HG02610 (cell line): Measurements from ENCODE around the gene LRP6.
A peak's percentile ranks its signal among the peaks of the same experiment; 100 is the strongest.

ENCODE experiments used
- ATAC-seq: cut with Tn5 transposase; IDR thresholded peaks from one replicate; pipeline ENCODE4 v1.9.1; 2021; ENCODE audit warnings: mild to moderate bottlenecking, moderate library complexity; ENCODE audit not compliant: unreplicated experiment

The LRP6 gene

DNA sequence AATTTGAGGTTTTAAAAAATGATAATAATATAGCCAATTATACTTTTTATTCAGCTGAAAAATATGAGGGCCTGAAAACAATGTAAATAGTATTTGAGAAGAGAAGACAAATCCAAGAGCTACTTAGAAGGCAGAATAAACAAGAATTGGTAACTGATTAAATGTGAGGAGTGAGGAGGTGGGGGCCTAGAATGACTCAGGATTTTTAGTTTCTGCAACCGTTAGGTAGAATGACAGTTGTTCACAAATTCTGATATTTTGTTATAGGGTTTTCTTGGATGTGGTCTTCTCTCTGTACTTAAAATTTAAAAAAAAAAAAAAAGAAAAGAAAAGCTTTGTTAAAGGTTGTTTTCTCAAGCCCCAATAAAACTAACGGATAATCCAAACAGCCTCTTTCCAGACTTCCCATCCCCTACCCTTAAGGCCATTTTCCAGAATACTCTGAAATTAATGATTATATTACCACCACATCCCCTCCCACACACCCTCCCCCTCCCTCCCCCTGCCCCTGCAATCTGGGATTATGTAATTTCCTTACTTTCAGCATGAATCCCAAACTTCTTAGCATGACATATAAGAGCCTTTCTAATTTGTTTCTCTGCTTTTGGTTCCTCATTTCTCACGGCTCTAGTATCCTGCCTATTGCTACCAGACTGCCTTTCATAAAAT is 50.4 kb downstream of the LRP6 start:
- ATAC-seq, result no peak

- ATAC-seq, result no peak
Measured at GRCh38 chr12:12214635-12215131, 52.2 kb downstream of the LRP6 start.

- ATAC-seq, result no peak
Measured at GRCh38 chr12:12214201-12214600, 52.6 kb downstream of the LRP6 start.

GRCh38 chr12:12212769-12213168 is 54.1 kb downstream of the LRP6 start:
- ATAC-seq, result no peak

GRCh38 chr12:12210983-12211382 is 55.9 kb downstream of the LRP6 start:
- no peak for ATAC-seq

DNA sequence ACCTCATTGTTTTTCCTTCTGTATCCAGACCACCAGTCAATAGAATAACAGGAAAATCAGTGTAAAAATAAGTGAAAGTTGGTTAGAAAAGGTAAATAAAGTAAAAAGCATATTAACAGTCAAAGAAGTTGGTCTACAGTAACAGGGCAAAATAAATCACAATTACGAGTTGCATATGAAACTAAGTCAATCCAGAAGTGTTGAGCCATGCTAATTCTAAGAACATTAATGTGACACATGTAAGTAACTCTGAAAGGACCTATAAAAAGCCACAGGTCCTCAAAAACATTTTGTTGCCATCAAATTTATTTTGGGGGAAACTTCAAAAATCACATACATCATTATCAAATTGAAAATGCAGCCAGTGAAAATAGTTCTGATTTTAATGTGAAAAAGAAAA is 56.4 kb downstream of the LRP6 start:
- ATAC-seq, result no peak

DNA sequence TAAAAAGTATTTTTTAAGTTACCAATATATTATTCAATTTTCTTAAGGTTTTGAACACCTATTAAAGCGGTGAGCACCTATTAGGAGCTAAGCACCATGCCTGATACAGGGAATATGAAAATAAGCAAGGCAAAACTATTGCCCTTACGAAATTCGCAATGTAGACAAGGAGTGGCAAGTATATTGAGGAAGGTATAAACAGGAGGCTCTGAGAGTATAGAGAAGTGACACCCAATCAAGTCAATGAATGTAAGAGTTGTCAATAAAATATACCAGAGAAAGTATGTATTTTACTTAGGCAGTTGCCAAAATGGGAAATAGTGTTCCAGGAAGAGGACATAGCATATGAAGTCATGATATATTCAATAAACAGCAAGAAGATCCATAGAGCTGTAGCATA is 57.2 kb downstream of the LRP6 start:
- no peak for ATAC-seq

DNA sequence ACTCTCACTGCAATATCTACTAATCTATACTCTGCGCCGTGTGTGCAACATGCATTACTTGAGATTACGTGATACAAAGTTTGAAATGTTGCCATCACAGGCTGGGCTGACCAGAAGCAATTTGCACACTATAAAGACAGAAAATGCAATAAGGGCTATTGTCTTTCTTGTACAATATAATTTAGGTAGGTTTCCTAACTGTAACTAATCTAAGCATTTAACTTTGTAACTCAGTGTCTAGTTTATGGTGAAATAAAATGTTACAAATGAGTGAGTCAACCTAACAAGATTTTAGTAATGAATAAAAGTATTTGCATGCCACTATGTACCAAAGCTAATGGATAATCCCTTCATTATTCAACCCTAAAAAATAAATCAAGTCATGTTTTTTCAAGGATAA is 57.8 kb downstream of the LRP6 start:
- ATAC-seq, result no peak

DNA sequence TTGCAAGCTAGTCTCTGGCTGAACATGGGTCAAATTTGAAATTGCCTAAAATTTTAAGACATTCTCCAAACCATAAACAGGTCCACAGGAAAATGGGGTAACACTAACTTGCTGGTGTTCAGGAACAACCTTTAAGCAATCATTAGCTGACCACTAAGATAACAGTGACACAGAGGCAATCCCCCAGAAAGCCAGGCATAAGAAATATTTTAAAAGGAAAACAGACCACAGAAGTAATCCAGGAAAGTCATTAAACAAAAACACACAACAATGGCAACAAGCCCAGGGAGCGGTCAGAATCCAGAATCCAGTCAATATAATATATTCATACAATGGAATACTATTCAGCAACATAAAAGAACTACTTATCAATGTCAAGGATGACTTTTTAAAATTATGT is 59.1 kb downstream of the LRP6 start:
- ATAC-seq, result no peak

DNA sequence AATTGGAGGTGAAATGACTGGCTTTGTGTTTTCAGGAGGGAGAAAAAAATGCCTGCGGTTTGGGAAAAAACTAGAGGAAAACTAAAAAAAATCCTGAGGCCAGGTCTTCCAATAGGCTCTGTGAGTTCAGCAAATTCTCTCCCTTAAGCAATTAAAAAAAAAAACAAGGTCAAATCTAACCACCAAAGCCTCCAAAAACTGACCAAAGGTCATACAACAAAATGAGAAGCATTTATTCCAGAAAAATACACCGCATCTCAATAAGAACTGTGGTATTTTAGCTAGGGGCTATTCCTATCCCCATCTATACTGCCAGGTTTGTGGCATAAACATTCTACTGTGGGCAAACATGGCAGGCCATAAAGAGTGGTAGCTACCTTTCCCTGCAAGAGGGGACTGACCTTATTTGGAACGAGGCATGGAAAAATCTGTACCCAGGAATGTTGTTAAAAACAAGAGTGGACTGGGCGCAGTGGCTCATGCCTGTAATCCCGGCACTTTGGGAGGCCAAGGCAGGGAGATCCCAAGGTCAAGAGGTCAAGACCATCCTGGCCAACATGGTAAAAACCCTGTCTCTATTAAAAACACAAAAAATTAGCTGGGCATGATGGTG is 60.0 kb downstream of the LRP6 start:
- ATAC-seq, result no peak

- no peak for ATAC-seq
Measured at GRCh38 chr12:12202747-12203146, 64.1 kb downstream of the LRP6 start.

DNA sequence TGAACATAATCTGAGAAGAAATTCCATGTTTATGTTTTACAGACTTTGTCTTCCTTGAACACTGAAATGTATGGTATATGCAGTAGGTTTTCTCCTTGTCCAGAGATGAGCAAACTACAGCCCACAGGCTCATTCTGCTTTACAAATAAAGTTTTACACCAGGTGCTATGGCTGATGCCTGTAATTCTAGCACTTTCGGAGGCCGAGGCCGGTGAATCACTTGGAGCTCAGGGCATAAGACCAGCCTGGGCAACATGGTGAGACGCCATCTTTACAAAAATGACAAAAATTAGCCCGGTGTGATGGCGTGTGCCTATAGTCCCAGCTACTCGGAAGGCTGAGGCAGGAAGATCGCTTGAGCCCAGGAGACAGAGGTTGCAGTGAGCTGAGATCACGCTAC is 64.7 kb downstream of the LRP6 start:
- ATAC-seq, result no peak

DNA sequence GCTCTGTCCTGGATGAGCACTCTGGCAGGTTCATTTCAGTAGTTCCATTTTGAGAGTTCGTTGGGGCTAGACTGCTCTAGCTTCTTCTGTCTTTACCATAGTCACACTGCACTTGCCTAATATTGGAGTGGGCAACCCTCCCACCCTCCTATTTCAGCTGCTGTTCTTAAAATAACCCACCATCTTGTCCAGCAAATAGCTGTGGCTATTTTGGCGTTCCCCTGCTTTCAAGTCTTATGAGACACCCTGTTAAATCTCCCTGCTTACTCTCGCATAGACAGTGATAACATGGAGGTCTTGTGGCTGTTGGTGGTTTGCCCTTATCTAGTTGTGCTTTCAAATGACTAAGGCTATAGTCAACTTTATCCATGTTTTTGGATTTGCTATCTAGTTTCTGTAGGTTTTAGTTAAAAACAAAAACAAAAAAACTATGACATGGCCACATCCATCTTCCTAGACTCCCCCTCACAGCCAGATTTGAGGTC is 65.5 kb downstream of the LRP6 start:
- ATAC-seq, result peak; percentile 76

- ATAC-seq, result no peak
Measured at GRCh38 chr12:12200363-12200762, 66.5 kb downstream of the LRP6 start.

DNA sequence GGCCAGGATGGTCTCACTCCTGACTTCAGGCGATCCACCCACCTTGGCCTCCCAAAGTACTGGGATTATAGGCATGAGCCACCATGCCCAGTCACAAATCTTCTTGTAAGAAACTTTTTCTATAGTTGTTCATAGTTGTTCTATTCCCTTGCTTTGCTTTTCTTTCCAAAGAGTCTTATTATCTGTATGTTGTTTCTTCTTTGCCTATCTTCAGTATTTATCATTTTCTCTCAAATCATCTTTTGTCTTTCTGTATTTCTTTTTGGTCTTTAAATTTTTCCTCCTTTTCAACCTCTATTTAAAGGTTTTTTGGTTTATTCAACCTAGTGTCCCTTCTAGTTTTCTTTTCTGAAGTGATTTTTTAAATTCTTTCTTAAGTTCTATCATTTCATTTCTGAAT is 68.7 kb downstream of the LRP6 start:
- no peak for ATAC-seq

DNA sequence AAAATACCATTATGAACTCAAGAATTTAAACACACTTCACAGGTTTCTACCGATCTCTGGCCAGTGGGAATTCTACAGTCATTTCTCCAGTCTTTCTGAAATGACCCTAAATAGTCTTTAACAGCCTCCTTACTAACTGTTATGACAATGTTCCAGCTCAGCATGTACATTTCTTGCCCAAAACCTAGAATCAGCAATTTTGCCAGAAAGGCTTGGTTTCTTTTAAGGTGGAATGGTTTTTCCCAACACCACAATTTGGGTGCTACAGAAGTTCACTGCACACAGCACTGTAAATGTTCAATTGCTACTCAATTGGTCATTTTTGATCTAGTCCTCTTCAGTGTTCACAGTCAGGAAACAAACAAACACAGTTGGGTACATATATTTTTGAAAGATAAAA is 69.7 kb downstream of the LRP6 start:
- ATAC-seq, result no peak

GRCh38 chr12:12195516-12195915 is 71.3 kb downstream of the LRP6 start:
- ATAC-seq, result no peak

GRCh38 chr12:12195081-12195480 is 71.8 kb downstream of the LRP6 start:
- no peak for ATAC-seq

DNA sequence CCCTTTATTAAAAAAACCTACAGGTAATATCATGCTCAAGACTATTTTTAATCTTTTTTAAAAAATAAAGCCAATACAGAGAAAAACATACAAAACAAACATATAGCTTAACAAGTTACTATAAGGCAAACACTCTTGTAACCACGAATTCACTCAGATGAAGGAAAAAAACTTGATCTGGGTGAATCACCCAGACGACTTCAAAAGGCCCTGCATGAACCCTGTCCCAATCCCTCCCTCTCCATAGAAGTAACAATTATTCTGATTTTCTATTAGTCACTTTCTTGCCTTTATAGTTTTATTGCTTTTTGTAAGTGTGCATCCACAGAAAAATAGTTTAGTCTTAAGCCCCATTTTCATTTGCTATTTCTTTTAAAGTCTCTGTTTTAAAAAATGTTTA is 72.6 kb downstream of the LRP6 start:
- no peak for ATAC-seq

GRCh38 chr12:12191008-12191407 is 75.8 kb downstream of the LRP6 start:
- no peak for ATAC-seq

DNA sequence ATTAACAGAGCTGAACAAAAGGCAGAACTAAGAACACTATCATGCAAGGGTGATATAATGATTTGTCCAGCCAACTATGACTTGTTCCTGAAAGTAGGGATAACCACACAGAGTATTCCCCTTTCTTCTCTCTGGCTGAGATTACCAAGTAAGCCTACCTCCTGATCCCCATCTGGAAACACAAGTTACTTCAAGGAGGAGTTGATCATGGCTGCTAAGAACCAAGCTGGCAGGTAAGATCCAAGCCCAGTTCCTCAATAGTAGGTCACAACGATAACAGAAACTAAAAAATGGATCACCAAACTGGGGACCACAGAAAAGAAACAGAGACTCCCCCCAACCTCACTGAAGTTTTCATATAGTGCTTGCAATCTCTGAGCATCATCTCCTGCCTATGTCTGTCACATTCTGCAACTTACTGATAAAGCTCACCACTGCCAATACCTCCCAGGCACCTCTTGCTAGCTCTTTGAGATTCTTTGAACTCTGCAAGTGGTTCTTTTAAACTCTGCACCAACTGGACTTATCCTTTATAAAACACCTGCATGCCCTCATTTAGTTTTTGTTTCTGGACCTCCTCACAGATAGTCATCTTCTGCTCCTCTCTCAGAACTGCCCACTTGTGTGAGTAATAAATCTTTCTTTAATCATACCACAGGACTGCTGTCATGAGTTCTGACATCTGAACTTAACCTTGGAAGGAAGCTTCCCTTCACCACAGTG is 76.6 kb downstream of the LRP6 start:
- no peak for ATAC-seq

GRCh38 chr12:12185414-12185813 is 81.4 kb downstream of the LRP6 start:
- no peak for ATAC-seq
